K562 (cell line): ENCODE data around the gene PEPD. TPM values are rescaled to one million over a fixed set of nuclear protein-coding genes. Genes with fewer than 3 reads are reported as not detected.

Experiments used
- ATAC-seq: fragments of 200-7000 bp; cut with Tn5 transposase; 3 replicates; pipeline ENCODE4 v1.9.1; 2020; ENCODE audit warnings: moderate library complexity
- BruUV-seq: library from RNA; stranded (reverse); fragments of 400-500 nt; replicated peaks from 2 replicates; lab custom pipeline; 2021; lab: Mats Ljungman, UMichigan
- CTCF ChIA-PET: fragments of 300-600 bp; formaldehyde crosslinking; extraction: SDS; loops from one replicate; lab custom pipeline; 2021; ENCODE audit warnings: low intra/inter-chr PET ratio; lab: Yijun Ruan, JAX
- POLR2A ChIA-PET: fragments of 300-600, 350-650 bp; sonication (Branson Sonifier 250); formaldehyde crosslinking; extraction: SDS; loops from one replicate; lab custom pipeline; 2021; ENCODE audit warnings: antibody characterized with exemption, inconsistent platforms; lab: Yijun Ruan, JAX
- DNase-seq, 4 experiments: peaks; one replicate each; pipeline versions ENCODE4 v3.0.0 to v3.0.0-alpha.2; 2011 to 2018; ENCODE audit warnings: low spot score in 3 of 4, mixed read lengths in 3 of 4; ENCODE audit errors: extremely low read depth in 1 of 4
- FAIRE-seq: peaks from 2 replicates; lab custom pipeline; 2011; peaks lifted over from hg19 to GRCh38; lab: Jason Lieb, UNC
- H2AFZ ChIP-seq: 2 replicates; pipeline ENCODE4 v1.6.0; 2011; ENCODE audit warnings: low read depth, low read length, control low read depth, inconsistent platforms
- H3K27ac ChIP-seq: fragments of 200-600 bp; 3 replicates; pipeline ENCODE4 v1.8.0; 2011; ENCODE audit warnings: low read depth, mild to moderate bottlenecking, control low read depth, inconsistent platforms, low read length, moderate library complexity, mixed read lengths; ENCODE audit errors: extremely low read depth
- H3K27me3 ChIP-seq, 2 experiments: fragments of 300-600 bp in 1 of 2; 2 replicates in 1 of 2; 3 replicates in 1 of 2; pipeline versions ENCODE4 v1.6.0 to v1.8.0; 2011; ENCODE audit warnings: inconsistent platforms in 2 of 2, low read length in 2 of 2, mild to moderate bottlenecking in 1 of 2, mixed read lengths in 1 of 2, moderate library complexity in 1 of 2; ENCODE audit not compliant: control insufficient read depth in 2 of 2, insufficient read depth in 2 of 2
- H3K36me3 ChIP-seq: fragments of 300-600 bp; 3 replicates; pipeline ENCODE4 v1.8.0; 2011; ENCODE audit warnings: mild to moderate bottlenecking, low read length, inconsistent platforms; ENCODE audit not compliant: control insufficient read depth, insufficient read depth
- H3K4me1 ChIP-seq, 2 experiments: fragments of 200-600 bp in 1 of 2; replicated peaks in 1 of 2; 2 replicates in 1 of 2; 3 replicates in 1 of 2; pipeline versions ENCODE4 v1.5.1 to v1.8.0; 2011; ENCODE audit warnings: inconsistent platforms in 2 of 2, low read length in 2 of 2, mild to moderate bottlenecking in 1 of 2, mixed read lengths in 1 of 2, moderate library complexity in 1 of 2; ENCODE audit not compliant: control insufficient read depth in 2 of 2, insufficient read depth in 2 of 2
- H3K4me2 ChIP-seq: 2 replicates; pipeline ENCODE4 v1.6.1; 2011; ENCODE audit warnings: low read length, control low read depth, inconsistent platforms, mixed read lengths; ENCODE audit not compliant: insufficient read depth
- H3K4me3 ChIP-seq: fragments of 200-600 bp; sonication (generic), shearing (Covaris generic); 2 replicates; pipeline ENCODE4 v1.5.1; 2016; ENCODE audit warnings: control low read depth, inconsistent platforms
- H3K79me2 ChIP-seq: fragments of 200-600 bp; 3 replicates; pipeline ENCODE4 v1.8.0; 2011; ENCODE audit warnings: low read length, inconsistent platforms; ENCODE audit not compliant: control insufficient read depth, insufficient read depth
- H3K9ac ChIP-seq, 2 experiments: 2 replicates each; pipeline versions ENCODE4 v1.6.0 to v1.6.1; 2011; ENCODE audit warnings: low read depth in 2 of 2, low read length in 2 of 2, control low read depth in 1 of 2, inconsistent platforms in 1 of 2, mild to moderate bottlenecking in 1 of 2, mixed read lengths in 1 of 2; ENCODE audit not compliant: insufficient read depth in 1 of 2
- H3K9me1 ChIP-seq: one replicate; pipeline ENCODE4 v1.6.0; 2011; ENCODE audit warnings: inconsistent platforms, mild to moderate bottlenecking, low read length, moderate library complexity; ENCODE audit not compliant: control insufficient read depth, insufficient read depth
- H3K9me3 ChIP-seq: replicated peaks from 2 replicates; pipeline ENCODE4 v1.5.1; 2011; ENCODE audit warnings: low read depth, low read length, inconsistent platforms; ENCODE audit not compliant: control insufficient read depth, insufficient read depth
- H4K20me1 ChIP-seq: replicated peaks from 2 replicates; pipeline ENCODE4 v1.6.1; 2011; ENCODE audit warnings: low read length, inconsistent platforms, mixed read lengths; ENCODE audit not compliant: control insufficient read depth, insufficient read depth
- CBX3 ChIP-seq, 2 experiments: IDR thresholded peaks; 1 replicate in 1 of 2; 2 replicates in 1 of 2; pipeline ENCODE4 v1.6.1; 2012; ENCODE audit warnings: inconsistent platforms in 2 of 2, low read length in 2 of 2, borderline replicate concordance in 1 of 2, control low read depth in 1 of 2
- ELF4 ChIP-seq: fragments of 450-650 bp; formaldehyde crosslinking; IDR thresholded peaks from 2 replicates; pipeline ENCODE4 v1.4.0; 2022; ENCODE audit warnings: missing genetic modification characterization
- GABPB2 ChIP-seq: fragments of 250-450 bp; sonication (Bioruptor Pico); conservative IDR thresholded peaks from 2 replicates; pipeline ENCODE4 v1.5.1; 2021; ENCODE audit warnings: mild to moderate bottlenecking
- NR2C2 ChIP-seq, 2 experiments: fragments of 200-800 bp in 1 of 2; sonication (Bioruptor generic) in 1 of 2; sonication (generic) in 1 of 2; formaldehyde crosslinking in 1 of 2; IDR thresholded peaks; 2 replicates each; pipeline versions ENCODE4 v1.6.1 to v1.8.0; 2016 to 2022; ENCODE audit warnings: mild to moderate bottlenecking in 1 of 2, missing compliant biosample characterization in 1 of 2, missing genetic modification characterization in 1 of 2, missing genetic modification reagents in 1 of 2
- NR2F6 ChIP-seq: fragments of 450-650 bp; formaldehyde crosslinking; IDR thresholded peaks from 2 replicates; pipeline ENCODE4 v1.4.0; 2020; ENCODE audit warnings: mild to moderate bottlenecking
- PTBP1 ChIP-seq: fragments of 200-400 bp; formaldehyde crosslinking; IDR thresholded peaks from 2 replicates; pipeline ENCODE4 v1.6.1; 2017; ENCODE audit warnings: low read depth, low read length
- RHOXF2B ChIP-seq: fragments of 250-450 bp; sonication (Bioruptor Pico); conservative IDR thresholded peaks from 2 replicates; pipeline ENCODE4 v1.5.1; 2021
- TSC22D4 ChIP-seq: fragments of 450-650 bp; IDR thresholded peaks from 2 replicates; pipeline ENCODE4 v1.6.1; 2016; ENCODE audit warnings: missing genetic modification characterization, missing biosample characterization, control low read depth
- ZBTB49 ChIP-seq: sonication (generic); formaldehyde crosslinking; IDR thresholded peaks from 2 replicates; pipeline ENCODE4 v1.8.0; 2022; ENCODE audit warnings: missing genetic modification reagents, mild to moderate bottlenecking, borderline replicate concordance
- ZNF140 ChIP-seq: fragments of 250-450 bp; sonication (Bioruptor Pico); IDR thresholded peaks from 2 replicates; pipeline ENCODE4 v1.8.0; 2021; ENCODE audit warnings: moderate library complexity, mild to moderate bottlenecking, inconsistent platforms
- WGBS: fragments of 100-300 bp; shearing (Covaris generic); methylation state at CpG from one replicate; pipeline ENCODE4 v1.1.6; 2016; ENCODE audit warnings: low coverage, mixed read lengths; ENCODE audit not compliant: insufficient coverage; ENCODE audit errors: missing lambda C conversion rate; 5-methylcytosine and 5-hydroxymethylcytosine counted together
- in situ Hi-C: fragments of 300-500 bp; cut with MboI; formaldehyde crosslinking; loops from 4 replicates; pipeline ENCODE4 v1.15.0; 2018; ENCODE audit warnings: inconsistent platforms, mixed read lengths
- intact Hi-C: fragments of 100-400 bp; cut with micrococcal nuclease; formaldehyde crosslinking; loops from 2 replicates; pipeline ENCODE4 v1.14.2; 2022
- polyA plus RNA-seq, 8 experiments: library from polyadenylated mRNA; depleted of rRNA in 4 of 8; stranded (reverse) in 5 of 8; unstranded in 3 of 8; fragments of >200 nt; fragmentation: Nextera tagmentation in 2 of 8; fragmentation: Illumina TruSeq in 1 of 8; extraction: Ambion mirVana in 2 of 8; extraction: Trizol in 1 of 8; gene quantifications; 2 replicates each; pipeline versions ENCODE4 v1.2.1 to v1.2.3, GENCODE V29; 2011 to 2014; ENCODE audit warnings: inconsistent platforms in 1 of 8, missing spikeins in 1 of 8
- total RNA-seq, 7 experiments: library from RNA; depleted of rRNA in 6 of 7; stranded (reverse); fragments of >200 nt in 6 of 7; fragmentation: Illumina TruSeq in 2 of 7; extraction: Trizol in 2 of 7; gene quantifications; 2 replicates each; pipeline versions ENCODE4 v1.2.1 to v1.2.3, GENCODE V29; 2011 to 2021; ENCODE audit warnings: low replicate concordance in 1 of 7

Gene PEPD
- total and polyA plus RNA-seq, 9 of the 15 experiments (the other 6 are each of a cell fraction or from before 2014, with no cell fraction given): 1.3 to 19.2 (median 16.0) TPM

- intact Hi-C loops: no loop called here
- Histone ChIP-seq H3K4me3 (no peak overlapping the region), H3K27ac (no peak overlapping the region), H3K4me2 (no peak overlapping the region), H3K36me3 (no peaks in the 10 kb centered on the region), H3K9me3 (no peaks in the 10 kb centered on the region), H3K9ac (no peak overlapping the region), H3K4me1 (peaks cover 0 to 19% of the 10 kb centered on the region in 2 experiments; a peak in 2 of 5 replicates), H3K9me1 (no peaks in the 10 kb centered on the region), H2AFZ (no peak overlapping the region), H4K20me1 (peaks cover 18% of the 10 kb centered on the region), H3K79me2 (no peaks in the 10 kb centered on the region), H3K27me3 (peaks cover 0 to 21% of the 10 kb centered on the region in 2 experiments; a peak in 2 of 5 replicates)
- POLR2A ChIA-PET: interaction anchor here (0.6 kb wide), 1 partner anchor 564 kb away, joined by 3 read pairs; no protein-coding TSS in a partner anchor
- no peak for TF ChIP-seq RHOXF2B (CRISPR knock-in tag)
- ATAC-seq: no peak
- DNase-seq: no peak
- in situ Hi-C loops: no loop called here
- FAIRE-seq: no peak
- CTCF ChIA-PET: no interaction called here
- no TSS peak for BruUV-seq
- 15% methylated on average over 19 of the region's 20 CpGs for WGBS
Observed at GRCh38 chr19:33411621-33412180, 109.9 kb downstream of the PEPD start.

DNA sequence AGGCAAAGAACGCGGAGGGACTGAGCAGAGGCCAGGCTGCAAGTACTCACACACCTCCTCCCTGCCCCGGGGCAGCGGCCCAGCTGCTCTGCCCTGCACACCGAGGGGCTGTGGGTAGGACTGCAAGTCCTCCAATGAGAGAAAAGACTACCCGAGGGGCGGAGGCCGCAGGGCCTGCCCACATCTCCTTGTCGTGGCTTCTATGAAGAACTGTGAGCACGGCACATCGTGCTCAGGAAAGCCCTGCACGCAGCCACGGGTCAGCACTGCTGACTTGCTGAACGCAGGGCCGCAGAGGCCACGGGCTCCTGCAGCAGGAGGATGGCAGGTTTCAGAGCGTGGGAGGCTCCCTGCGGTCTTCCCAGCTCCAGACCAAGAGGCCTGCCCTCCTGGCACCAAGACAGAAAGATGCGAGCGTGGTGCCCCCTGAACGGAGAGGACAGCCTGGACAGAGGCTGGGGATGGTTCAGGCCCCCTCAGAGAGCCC is 110.6 kb downstream of the PEPD start:
- Histone ChIP-seq H3K9me3 (no peaks in the 10 kb centered on the region), H3K4me3 (no peak overlapping the region), H3K4me2 (no peak overlapping the region), H4K20me1 (peaks cover 15% of the 10 kb centered on the region), H3K79me2 (no peaks in the 10 kb centered on the region), H3K36me3 (no peaks in the 10 kb centered on the region), H3K27ac (no peak overlapping the region), H3K9me1 (no peaks in the 10 kb centered on the region), H2AFZ (no peak overlapping the region), H3K27me3 (peaks cover 0 to 19% of the 10 kb centered on the region in 2 experiments; a peak in 2 of 5 replicates), H3K4me1 (peaks cover 0 to 16% of the 10 kb centered on the region in 2 experiments; a peak in 2 of 5 replicates), H3K9ac (no peak overlapping the region; a peak in 1 of 4 replicates)
- DNase-seq: no peak
- intact Hi-C loops: no loop called here
- POLR2A ChIA-PET: no interaction called here
- BruUV-seq: no TSS peak
- in situ Hi-C loops: no loop called here
- WGBS: 23% methylated on average over 20 of the region's 21 CpGs
- ATAC-seq: no peak
- CTCF ChIA-PET: no interaction called here
- FAIRE-seq: no peak
- TF ChIP-seq NR2C2 (CRISPR knock-in tag; IDR thresholded peaks at IDR 0.05): no peak
- TF ChIP-seq NR2C2 (tag; IDR thresholded peaks at IDR 0.05): no peak
- no peak for TF ChIP-seq ZNF140 (CRISPR knock-in tag)
- TF ChIP-seq ELF4: no peak
- TF ChIP-seq PTBP1: no peak
- no peak for TF ChIP-seq ZBTB49
- TF ChIP-seq NR2F6 (CRISPR knock-in tag): no peak
- no peak for TF ChIP-seq GABPB2 (CRISPR knock-in tag)
- no peak for TF ChIP-seq TSC22D4 (tag)
- TF ChIP-seq CBX3 (IDR thresholded peaks at IDR 0.05; ENCODE audit: borderline replicate concordance in 1 of 2, low read length in 2 of 2): no peak
